Measurements from ENCODE around the gene CEP41. TPM values are rescaled to one million over a fixed set of nuclear protein-coding genes. Genes with fewer than 3 reads are reported as not detected.

The CEP41 gene
- total RNA-seq, 1 experiment from 2014 or later = 14.0 TPM

- ChIA-PET CTCF (interaction anchor here (0.7 kb wide), 1 partner anchor 121 kb away, joined by 3 read pairs; no protein-coding TSS in a partner anchor), POLR2A (no interaction called here)
- no peak overlapping the region for H3K4me3 Mint-ChIP-seq (ENCODE audit: unreplicated experiment)
- no TSS peak for BruUV-seq (replicated peaks)
- H3K9me3 Mint-ChIP-seq (ENCODE audit: unreplicated experiment) = peaks cover 8% of the 10 kb centered on the region
- no peak for DNase-seq (ENCODE audit: unreplicated experiment)
- no peaks in the 10 kb centered on the region for H3K27me3 Mint-ChIP-seq (ENCODE audit: insufficient read depth, unreplicated experiment)
- no peak overlapping the region for H3K27ac Mint-ChIP-seq (ENCODE audit: low read depth, unreplicated experiment)
- intact Hi-C loops (cut with micrococcal nuclease) = no loop called here
- TF ChIP-seq CTCF (IDR thresholded peaks at IDR 0.05; ENCODE audit: unreplicated experiment) = no peak
- no peaks in the 10 kb centered on the region for H3K36me3 Mint-ChIP-seq (ENCODE audit: insufficient read depth, unreplicated experiment)
- peaks cover 6% of the 10 kb centered on the region for H3K4me1 Mint-ChIP-seq (ENCODE audit: insufficient read depth, unreplicated experiment)
These were observed 5.4 kb upstream of the CEP41 start for GRCh38 chr7:130446259-130446658.

- no peak for DNase-seq (ENCODE audit: unreplicated experiment)
- intact Hi-C loops (cut with micrococcal nuclease) = no loop called here
- H3K27me3 Mint-ChIP-seq (ENCODE audit: insufficient read depth, unreplicated experiment) = no peaks in the 10 kb centered on the region
- peaks cover 6% of the 10 kb centered on the region for H3K4me1 Mint-ChIP-seq (ENCODE audit: insufficient read depth, unreplicated experiment)
- CTCF ChIA-PET = interaction anchor here (0.6 kb wide), 1 partner anchor 39 kb away, joined by 3 read pairs; no protein-coding TSS in a partner anchor
- no peak overlapping the region for H3K4me3 Mint-ChIP-seq (ENCODE audit: unreplicated experiment)
- H3K9me3 Mint-ChIP-seq (ENCODE audit: unreplicated experiment) = peaks cover 8% of the 10 kb centered on the region
- no TSS peak for BruUV-seq (replicated peaks)
- no peak overlapping the region for H3K27ac Mint-ChIP-seq (ENCODE audit: low read depth, unreplicated experiment)
- no peaks in the 10 kb centered on the region for H3K36me3 Mint-ChIP-seq (ENCODE audit: insufficient read depth, unreplicated experiment)
- POLR2A ChIA-PET = interaction anchor here (0.6 kb wide), 1 partner anchor 664 kb away, joined by 3 read pairs; no protein-coding TSS in a partner anchor
- TF ChIP-seq CTCF (IDR thresholded peaks at IDR 0.05; ENCODE audit: unreplicated experiment) = no peak
These were observed 4.1 kb upstream of the CEP41 start for GRCh38 chr7:130444751-130445407.

GRCh38 chr7:130444234-130444633, 3.4 kb upstream of the CEP41 start:
- intact Hi-C loops (cut with micrococcal nuclease) = no loop called here
- BruUV-seq (replicated peaks) = no TSS peak
- POLR2A ChIA-PET = interaction anchor here (0.6 kb wide), 1 partner anchor 663 kb away, joined by 3 read pairs; no protein-coding TSS in a partner anchor

GRCh38 chr7:130442601-130443000, 1.8 kb upstream of the CEP41 start:
- BruUV-seq (replicated peaks) = no TSS peak
- Mint-ChIP-seq H3K27me3 (ENCODE audit: insufficient read depth, unreplicated experiment) (no peaks in the 10 kb centered on the region), H3K27ac (ENCODE audit: low read depth, unreplicated experiment) (no peak overlapping the region), H3K4me1 (ENCODE audit: insufficient read depth, unreplicated experiment) (peaks cover 6% of the 10 kb centered on the region), H3K36me3 (ENCODE audit: insufficient read depth, unreplicated experiment) (no peaks in the 10 kb centered on the region), H3K4me3 (ENCODE audit: unreplicated experiment) (no peak overlapping the region), H3K9me3 (ENCODE audit: unreplicated experiment) (no peaks in the 10 kb centered on the region)
- no peak for TF ChIP-seq CTCF (IDR thresholded peaks at IDR 0.05; ENCODE audit: unreplicated experiment)
- ChIA-PET POLR2A (no interaction called here), CTCF (no interaction called here)
- no peak for DNase-seq (ENCODE audit: unreplicated experiment)
- intact Hi-C loops (cut with micrococcal nuclease) = no loop called here

More at GRCh38 chr7:130444234-130444633, 3.4 kb upstream of the CEP41 start:
- peaks cover 6% of the 10 kb centered on the region for H3K4me1 Mint-ChIP-seq (ENCODE audit: insufficient read depth, unreplicated experiment)
- H3K4me3 Mint-ChIP-seq (ENCODE audit: unreplicated experiment) = no peak overlapping the region
- no peaks in the 10 kb centered on the region for H3K36me3 Mint-ChIP-seq (ENCODE audit: insufficient read depth, unreplicated experiment)
- CTCF ChIA-PET = no interaction called here
- no peak for TF ChIP-seq CTCF (IDR thresholded peaks at IDR 0.05; ENCODE audit: unreplicated experiment)
- no peak overlapping the region for H3K27ac Mint-ChIP-seq (ENCODE audit: low read depth, unreplicated experiment)
- no peak for DNase-seq (ENCODE audit: unreplicated experiment)
- no peaks in the 10 kb centered on the region for H3K27me3 Mint-ChIP-seq (ENCODE audit: insufficient read depth, unreplicated experiment)
- peaks cover 8% of the 10 kb centered on the region for H3K9me3 Mint-ChIP-seq (ENCODE audit: unreplicated experiment)

Data from MCF 10A (cell line).